Transverse colon (tissue), 4 donors: ENCODE results near the gene LDHAL6A. TPM values are rescaled to one million over a fixed set of nuclear protein-coding genes. Genes with fewer than 3 reads are reported as not detected.

ENCODE experiments used
- DNase-seq: peaks from one replicate; pipeline ENCODE4 v3.0.0-alpha.2; 2019
- H3K27ac ChIP-seq, 4 donors: fragments of 200-600 bp; sonication (generic); 2 replicates each; pipeline ENCODE4 v1.5.1; 2016 to 2018; ENCODE audit warnings: inconsistent platforms in 4 of 4
- H3K27me3 ChIP-seq: fragments of 200-600 bp; sonication (generic); 2 replicates; pipeline ENCODE4 v1.5.1; 2017; ENCODE audit warnings: inconsistent platforms
- H3K36me3 ChIP-seq, 4 donors: fragments of 200-600 bp; sonication (generic); 2 replicates each; pipeline ENCODE4 v1.5.1; 2017 to 2019; ENCODE audit warnings: inconsistent platforms in 4 of 4
- H3K4me1 ChIP-seq, 4 donors: fragments of 200-600 bp; sonication (generic); 2 replicates each; pipeline ENCODE4 v1.5.1; 2017 to 2020; ENCODE audit warnings: inconsistent platforms in 4 of 4
- H3K4me3 ChIP-seq, 4 donors: fragments of 200-600 bp; sonication (generic); 1 replicate in 1 of 4; 2 replicates in 3 of 4; pipeline versions ENCODE4 v1.5.1 to v1.6.1; 2017 to 2019; ENCODE audit warnings: inconsistent platforms in 4 of 4
- H3K9me3 ChIP-seq, 2 donors: fragments of 200-600 bp; sonication (generic); 2 replicates each; pipeline ENCODE4 v1.5.1; 2017 to 2019; ENCODE audit warnings: inconsistent platforms in 2 of 2
- CTCF ChIP-seq, 5 experiments: fragments of 200-600 bp in 3 of 5; fragments of 450-650 bp in 2 of 5; sonication (generic) in 3 of 5; IDR thresholded peaks; 1 replicate in 2 of 5; 2 replicates in 3 of 5; pipeline ENCODE4 v1.5.1; 2016 to 2017; ENCODE audit warnings: antibody characterized with exemption in 5 of 5, inconsistent platforms in 3 of 5, mild to moderate bottlenecking in 2 of 5, moderate library complexity in 1 of 5
- EP300 ChIP-seq: sonication (generic); formaldehyde crosslinking; IDR thresholded peaks from one replicate; pipeline ENCODE4 v1.6.1; 2017; ENCODE audit warnings: antibody characterized with exemption, low read depth
- POLR2A ChIP-seq: fragments of 450-650 bp; IDR thresholded peaks from one replicate; pipeline ENCODE4 v1.6.1; 2016; ENCODE audit warnings: antibody characterized with exemption, mild to moderate bottlenecking, moderate library complexity
- POLR2AphosphoS5 ChIP-seq, 3 donors: sonication (generic); formaldehyde crosslinking; IDR thresholded peaks; one replicate each; pipeline ENCODE4 v1.6.1; 2016; ENCODE audit warnings: antibody characterized with exemption in 3 of 3
- WGBS, 2 donors: methylation state at CpG; one replicate each; pipeline ENCODE4 v1.1.5; 2018; ENCODE audit warnings: low coverage in 1 of 2; 5-methylcytosine and 5-hydroxymethylcytosine counted together
- in situ Hi-C, 4 donors: fragments of 200-750 bp; cut with MboI; loops; one replicate each; pipeline versions ENCODE4 v1.15.0 to v1.15.1; 2017; ENCODE audit warnings: low sequenced_read_pairs in 3 of 4, low pct_ligation_motif_present in 1 of 4, low pct_unique_long_range_greater_than_20kb in 1 of 4
- intact Hi-C: fragments of 100-400 bp; cut with DNase I; formaldehyde crosslinking; loops from one replicate; pipeline ENCODE4 v1.15.1; 2023; ENCODE audit warnings: low total_unique reads
- total RNA-seq, 4 donors: library from RNA; depleted of rRNA; stranded (reverse); fragments of >200 nt; gene quantifications; one replicate each; pipeline ENCODE4 v1.1.0, GENCODE V29; 2016

Gene LDHAL6A
- total RNA-seq, 4 donors from 2014 or later, result not detected

GRCh38 chr11:18471995-18472394, 16.3 kb downstream of the LDHAL6A start:
- no peak for DNase-seq
- Histone ChIP-seq H3K9me3 (no peaks in the 10 kb centered on the region), H3K27ac (no peak overlapping the region), H3K4me1 (no peaks in the 10 kb centered on the region), H3K36me3 (peaks cover 0 to 6% (median 0%) of the 10 kb centered on the region in 4 donors), H3K27me3 (no peaks in the 10 kb centered on the region), H3K4me3 (no peak overlapping the region)
- intact Hi-C loops (no loop called here), in situ Hi-C loops (no loop called here)
- 78 to 86% methylated on average over 2 to 3 of the region's 3 CpGs for WGBS, 2 donors
- TF ChIP-seq POLR2A (no peak), POLR2AphosphoS5 (IDR thresholded peaks at IDR 0.05) (no peak), CTCF (IDR thresholded peaks at IDR 0.05) (no peak), EP300 (no peak)

DNA sequence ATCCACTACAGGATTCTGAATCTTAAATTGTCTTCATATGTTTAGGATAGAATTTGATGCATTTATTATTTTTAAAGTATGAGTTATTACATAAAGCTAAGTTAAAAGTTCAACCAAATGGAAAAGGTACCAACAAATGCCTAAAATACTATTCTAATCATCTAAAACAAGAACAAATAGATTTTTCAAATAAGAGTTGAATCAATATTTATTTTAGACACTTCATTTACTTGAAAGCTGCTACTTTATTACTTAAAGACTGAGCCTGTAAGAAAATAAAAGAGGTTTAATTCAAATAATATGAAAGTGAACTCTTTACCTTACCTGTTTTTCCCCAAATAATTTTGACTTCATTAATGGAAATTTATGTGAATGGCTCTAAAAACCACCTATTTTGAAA, 16.9 kb downstream of the LDHAL6A start:
- TF ChIP-seq CTCF (IDR thresholded peaks at IDR 0.05), result no peak
- TF ChIP-seq POLR2A, result no peak
- no peak for TF ChIP-seq EP300
- TF ChIP-seq POLR2AphosphoS5 (IDR thresholded peaks at IDR 0.05), result no peak
- Histone ChIP-seq H3K4me3 (no peak overlapping the region), H3K4me1 (no peaks in the 10 kb centered on the region), H3K27me3 (no peaks in the 10 kb centered on the region), H3K36me3 (peaks cover 0 to 12% (median 2%) of the 10 kb centered on the region in 4 donors), H3K9me3 (no peaks in the 10 kb centered on the region), H3K27ac (no peak overlapping the region)
- in situ Hi-C loops, result no loop called here
- DNase-seq, result no peak
- intact Hi-C loops, result no loop called here

DNA sequence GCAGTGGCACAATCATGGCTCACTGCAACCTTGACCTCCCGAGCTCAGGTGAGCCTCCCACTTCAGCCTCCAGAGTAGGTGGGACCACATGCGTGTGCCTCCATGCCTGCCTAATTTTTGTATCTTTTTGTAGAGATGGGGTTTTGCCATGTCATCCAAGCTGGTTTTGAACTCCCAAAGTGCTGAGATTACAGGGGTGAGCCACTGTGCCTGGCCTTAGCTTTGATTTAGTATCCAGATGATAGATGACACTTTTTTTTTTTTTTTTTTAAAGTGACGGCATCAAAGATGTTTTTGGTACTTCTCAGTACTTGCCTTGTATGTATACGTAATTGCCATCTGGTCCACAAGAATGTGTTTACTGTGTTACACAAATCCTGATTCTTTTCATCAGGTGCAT, 23.4 kb downstream of the LDHAL6A start:
- H3K27me3 ChIP-seq, result no peaks in the 10 kb centered on the region
- DNase-seq, result no peak
- WGBS, 2 donors, result 97 to 100% methylated on average over 4 of the region's 4 CpGs
- no peak for TF ChIP-seq EP300
- TF ChIP-seq POLR2A, result no peak
- TF ChIP-seq POLR2AphosphoS5 (IDR thresholded peaks at IDR 0.05), result no peak
- no peak for TF ChIP-seq CTCF (IDR thresholded peaks at IDR 0.05)
- no peaks in the 10 kb centered on the region for H3K4me1 ChIP-seq
- no peak overlapping the region for H3K4me3 ChIP-seq
- intact Hi-C loops (no loop called here), in situ Hi-C loops (no loop called here)
- peaks cover 0 to 67% (median 33%) of the 10 kb centered on the region in 4 donors for H3K36me3 ChIP-seq
- no peak overlapping the region for H3K27ac ChIP-seq
- H3K9me3 ChIP-seq, result no peaks in the 10 kb centered on the region

DNA sequence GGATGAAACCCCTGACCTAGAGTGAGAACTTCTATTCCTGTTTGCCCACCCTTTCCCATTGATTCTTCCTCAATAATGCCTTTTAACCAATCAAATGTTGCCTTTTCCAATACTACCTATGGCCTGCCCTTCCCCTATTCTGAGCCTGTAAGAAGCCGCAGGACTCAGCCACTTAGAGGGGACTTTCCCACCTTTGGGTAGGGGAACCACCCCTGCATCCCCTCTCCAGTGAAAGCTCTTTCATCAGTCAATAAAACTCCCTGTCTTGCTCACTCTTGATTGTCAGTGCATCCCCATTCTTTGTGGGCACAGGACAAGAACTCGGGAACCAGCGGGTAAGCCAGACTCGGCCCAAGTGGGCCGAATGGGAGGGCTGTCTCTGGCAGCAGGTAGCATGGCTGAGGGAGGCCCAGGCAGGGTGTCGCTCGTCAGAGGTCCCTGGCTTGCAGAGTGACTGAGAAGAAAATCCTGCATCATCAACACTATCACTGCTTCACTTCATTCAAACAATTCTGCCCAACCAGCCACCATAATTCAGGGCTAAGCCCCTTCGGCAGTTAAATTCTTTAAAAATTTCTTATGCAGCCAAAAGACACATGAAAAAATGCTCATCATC, 30.4 kb downstream of the LDHAL6A start:
- no peak for TF ChIP-seq POLR2AphosphoS5 (IDR thresholded peaks at IDR 0.05)
- TF ChIP-seq EP300, result no peak
- no peak for TF ChIP-seq CTCF (IDR thresholded peaks at IDR 0.05)
- no peak for TF ChIP-seq POLR2A
- WGBS, 2 donors, result 90 to 100% methylated on average over 2 to 8 of the region's 8 CpGs
- peaks cover 0 to 37% (median 15%) of the 10 kb centered on the region in 4 donors for H3K36me3 ChIP-seq
- H3K4me3 ChIP-seq, result no peak overlapping the region
- H3K9me3 ChIP-seq, result no peaks in the 10 kb centered on the region
- H3K27ac ChIP-seq, result no peak overlapping the region
- H3K4me1 ChIP-seq, result no peaks in the 10 kb centered on the region
- H3K27me3 ChIP-seq, result no peaks in the 10 kb centered on the region
- DNase-seq, result no peak
- in situ Hi-C loops (no loop called here), intact Hi-C loops (no loop called here)
